ENCODE data around the gene JDP2.

The JDP2 gene

DNA sequence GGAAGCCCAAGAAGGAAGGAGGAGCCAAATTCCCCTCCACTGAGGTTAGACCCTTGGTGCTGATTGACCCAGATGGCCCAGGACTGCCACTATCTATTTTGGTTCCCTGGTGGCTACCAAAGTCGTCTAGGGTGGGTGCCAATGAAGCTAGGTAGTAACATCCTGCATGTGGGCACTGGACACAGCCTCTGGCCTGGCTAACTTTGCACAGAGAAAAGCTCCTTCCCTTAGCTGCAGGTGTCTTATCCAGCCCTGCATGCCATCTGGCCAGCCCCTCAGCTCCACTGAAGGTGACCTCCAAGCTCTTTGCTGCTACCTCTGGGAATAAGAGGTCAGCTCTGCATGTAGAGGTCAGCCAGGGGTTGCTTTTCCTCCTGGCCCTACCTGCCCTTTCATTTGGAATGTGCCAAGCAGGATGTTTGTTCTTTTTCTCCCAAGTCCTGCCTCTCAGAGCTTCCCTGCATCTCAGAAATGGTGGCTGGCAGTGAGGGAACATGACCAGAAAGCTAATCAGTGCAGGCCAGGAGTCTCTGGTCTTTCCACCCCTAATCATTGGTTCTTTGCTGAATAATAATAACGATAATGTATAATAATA is 34.0 kb downstream of the JDP2 start:
- H3K4me3 ChIP-seq (ENCODE audit: low read depth, low read length), result no peak overlapping the region
- H2BK120ac ChIP-seq (ENCODE audit: insufficient read depth, low read length, poor library complexity), result no peak overlapping the region
- H3K9me3 ChIP-seq (ENCODE audit: insufficient read depth, low read depth, low read length), result no peaks in the 10 kb centered on the region
- H2BK5ac ChIP-seq (ENCODE audit: low read depth, low read length, poor library complexity), result no peak overlapping the region
- H3K4ac ChIP-seq (ENCODE audit: low read depth, low read length), result no peak overlapping the region
- H3K14ac ChIP-seq (ENCODE audit: low read length), result no peak overlapping the region
- peaks cover 6% of the 10 kb centered on the region for H3K79me2 ChIP-seq (ENCODE audit: control insufficient read depth, insufficient read depth, low read length, poor library complexity)
- peaks cover 9 to 11% of the 10 kb centered on the region in 2 experiments for H3K4me1 ChIP-seq (ENCODE audit: control insufficient read depth in 1 of 2, insufficient read depth in 2 of 2, low read length in 2 of 2)
- H4K91ac ChIP-seq (ENCODE audit: low read depth, low read length), result no peak overlapping the region
- peaks cover 39 to 46% of the 10 kb centered on the region in 2 experiments for H3K36me3 ChIP-seq (ENCODE audit: control insufficient read depth in 1 of 2, insufficient read depth in 2 of 2, low read length in 2 of 2)
- no peak for DNase-seq
- H3K27me3 ChIP-seq (ENCODE audit: insufficient read depth, low read length), result no peaks in the 10 kb centered on the region
- no peak overlapping the region for H2BK12ac ChIP-seq (ENCODE audit: low read length)
- no peak overlapping the region for H3K4me2 ChIP-seq (ENCODE audit: low read length)
- no peak overlapping the region for H3K23ac ChIP-seq (ENCODE audit: low read length)
- H3K9ac ChIP-seq (ENCODE audit: low read length), result no peak overlapping the region
- no CpG with 5 or more reads among the region's 2 CpGs for WGBS (ENCODE audit: extremely low coverage, insufficient coverage, insufficient read length)
- H4K12ac ChIP-seq (ENCODE audit: low read depth, low read length), result no peak overlapping the region
- H4K8ac ChIP-seq (ENCODE audit: low read depth, low read length), result no peak overlapping the region
- no peak overlapping the region for H3K27ac ChIP-seq (ENCODE audit: low read depth, low read length)
- H2AFZ ChIP-seq (ENCODE audit: insufficient read depth, low read length, poor library complexity), result no peak overlapping the region
- peaks cover 7% of the 10 kb centered on the region for H3K79me1 ChIP-seq (ENCODE audit: low read length)
- H3K18ac ChIP-seq (ENCODE audit: low read length), result no peak overlapping the region
- H2AK5ac ChIP-seq (ENCODE audit: low read length), result no peak overlapping the region

DNA sequence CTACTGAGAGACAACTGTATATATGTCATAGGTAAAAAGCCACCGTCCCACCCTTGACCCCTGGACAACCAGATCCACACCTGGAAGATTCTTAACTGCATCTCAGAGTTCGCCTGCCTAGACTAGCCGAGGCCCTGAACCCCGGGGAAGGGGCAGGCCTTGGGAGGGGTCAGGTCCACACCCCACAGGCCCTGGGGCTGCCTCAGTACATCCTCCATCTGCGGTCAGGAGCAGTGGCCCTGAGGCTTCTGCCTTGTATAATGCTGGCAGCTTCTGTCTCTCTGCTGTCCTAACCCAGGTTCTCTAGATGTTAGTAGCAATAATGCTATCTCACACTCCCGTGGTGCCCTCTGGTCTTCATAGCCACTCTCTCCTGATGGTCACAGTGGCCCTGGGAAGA is 36.8 kb downstream of the JDP2 start:
- Histone ChIP-seq H3K36me3 (ENCODE audit: control insufficient read depth in 1 of 2, insufficient read depth in 2 of 2, low read length in 2 of 2) (peaks cover 54 to 60% of the 10 kb centered on the region in 2 experiments), H2AK5ac (ENCODE audit: low read length) (no peak overlapping the region), H2AFZ (ENCODE audit: insufficient read depth, low read length, poor library complexity) (no peak overlapping the region), H3K23ac (ENCODE audit: low read length) (no peak overlapping the region), H3K27ac (ENCODE audit: low read depth, low read length) (no peak overlapping the region), H2BK120ac (ENCODE audit: insufficient read depth, low read length, poor library complexity) (no peak overlapping the region), H3K79me1 (ENCODE audit: low read length) (no peaks in the 10 kb centered on the region), H3K27me3 (ENCODE audit: insufficient read depth, low read length) (no peaks in the 10 kb centered on the region), H4K8ac (ENCODE audit: low read depth, low read length) (no peak overlapping the region), H3K9ac (ENCODE audit: low read length) (no peak overlapping the region), H3K9me3 (ENCODE audit: insufficient read depth, low read depth, low read length) (peaks cover 1% of the 10 kb centered on the region), H3K18ac (ENCODE audit: low read length) (no peak overlapping the region), H2BK5ac (ENCODE audit: low read depth, low read length, poor library complexity) (no peak overlapping the region), H3K4me1 (ENCODE audit: control insufficient read depth in 1 of 2, insufficient read depth in 2 of 2, low read length in 2 of 2) (no peaks in the 10 kb centered on the region), H3K14ac (ENCODE audit: low read length) (no peak overlapping the region), H4K91ac (ENCODE audit: low read depth, low read length) (no peak overlapping the region), H4K12ac (ENCODE audit: low read depth, low read length) (no peak overlapping the region), H2BK12ac (ENCODE audit: low read length) (no peak overlapping the region), H3K4me3 (ENCODE audit: low read depth, low read length) (no peak overlapping the region), H3K4ac (ENCODE audit: low read depth, low read length) (no peak overlapping the region), H3K4me2 (ENCODE audit: low read length) (no peak overlapping the region), H3K79me2 (ENCODE audit: control insufficient read depth, insufficient read depth, low read length, poor library complexity) (no peaks in the 10 kb centered on the region)
- DNase-seq, result no peak
- no CpG with 5 or more reads among the region's 6 CpGs for WGBS (ENCODE audit: extremely low coverage, insufficient coverage, insufficient read length)

DNA sequence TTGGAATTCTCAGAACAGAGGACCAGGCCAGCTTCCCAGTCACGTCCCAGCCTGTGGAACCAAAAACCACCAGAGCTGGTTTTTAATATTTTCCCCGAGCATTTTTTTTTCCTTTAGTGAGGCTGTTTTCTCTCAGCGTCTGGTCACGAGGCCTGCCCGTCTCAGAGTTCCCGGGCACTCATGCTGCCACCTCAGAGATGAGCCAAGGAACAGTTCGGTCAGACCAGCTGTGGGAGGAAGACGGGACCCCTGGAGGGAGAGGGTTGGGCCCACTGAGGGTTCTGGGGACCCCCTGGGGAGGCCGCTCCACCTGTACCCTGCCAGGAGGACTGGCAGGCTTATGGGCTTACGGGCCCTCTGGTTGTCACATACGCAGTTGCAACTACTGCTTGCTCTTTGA is 39.9 kb downstream of the JDP2 start:
- Histone ChIP-seq H3K36me3 (ENCODE audit: control insufficient read depth in 1 of 2, insufficient read depth in 2 of 2, low read length in 2 of 2) (peaks cover 62 to 67% of the 10 kb centered on the region in 2 experiments), H2BK5ac (ENCODE audit: low read depth, low read length, poor library complexity) (no peak overlapping the region), H3K4ac (ENCODE audit: low read depth, low read length) (no peak overlapping the region), H2BK12ac (ENCODE audit: low read length) (no peak overlapping the region), H2AK5ac (ENCODE audit: low read length) (no peak overlapping the region), H3K9ac (ENCODE audit: low read length) (no peak overlapping the region), H3K27ac (ENCODE audit: low read depth, low read length) (no peak overlapping the region), H3K18ac (ENCODE audit: low read length) (no peak overlapping the region), H4K91ac (ENCODE audit: low read depth, low read length) (no peak overlapping the region), H3K79me1 (ENCODE audit: low read length) (no peaks in the 10 kb centered on the region), H3K79me2 (ENCODE audit: control insufficient read depth, insufficient read depth, low read length, poor library complexity) (no peaks in the 10 kb centered on the region), H3K27me3 (ENCODE audit: insufficient read depth, low read length) (no peaks in the 10 kb centered on the region), H2AFZ (ENCODE audit: insufficient read depth, low read length, poor library complexity) (no peak overlapping the region), H3K4me2 (ENCODE audit: low read length) (no peak overlapping the region), H4K8ac (ENCODE audit: low read depth, low read length) (no peak overlapping the region), H3K4me3 (ENCODE audit: low read depth, low read length) (no peak overlapping the region), H3K14ac (ENCODE audit: low read length) (no peak overlapping the region), H3K4me1 (ENCODE audit: control insufficient read depth in 1 of 2, insufficient read depth in 2 of 2, low read length in 2 of 2) (no peaks in the 10 kb centered on the region), H3K9me3 (ENCODE audit: insufficient read depth, low read depth, low read length) (peaks cover 3% of the 10 kb centered on the region), H3K23ac (ENCODE audit: low read length) (no peak overlapping the region), H2BK120ac (ENCODE audit: insufficient read depth, low read length, poor library complexity) (no peak overlapping the region), H4K12ac (ENCODE audit: low read depth, low read length) (no peak overlapping the region)
- DNase-seq, result no peak
- no CpG with 5 or more reads among the region's 11 CpGs for WGBS (ENCODE audit: extremely low coverage, insufficient coverage, insufficient read length)

DNA sequence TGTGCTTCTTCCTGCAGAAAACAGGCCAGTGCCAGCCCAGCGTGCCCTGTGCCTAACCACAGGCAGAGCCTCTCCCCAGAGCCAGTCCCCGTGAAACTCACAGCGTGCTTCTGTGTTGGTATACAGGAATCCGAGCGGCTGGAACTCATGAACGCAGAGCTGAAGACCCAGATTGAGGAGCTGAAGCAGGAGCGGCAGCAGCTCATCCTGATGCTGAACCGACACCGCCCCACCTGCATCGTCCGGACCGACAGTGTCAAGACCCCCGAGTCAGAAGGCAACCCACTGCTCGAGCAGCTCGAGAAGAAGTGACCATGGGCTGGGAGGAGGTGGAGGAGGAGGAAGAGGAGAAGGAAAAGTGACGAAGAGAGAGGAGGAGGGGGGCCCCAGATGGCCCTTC is 41.3 kb downstream of the JDP2 start:
- Histone ChIP-seq H3K27ac (ENCODE audit: low read depth, low read length) (no peak overlapping the region), H4K12ac (ENCODE audit: low read depth, low read length) (no peak overlapping the region), H3K4me1 (ENCODE audit: control insufficient read depth in 1 of 2, insufficient read depth in 2 of 2, low read length in 2 of 2) (no peaks in the 10 kb centered on the region), H3K23ac (ENCODE audit: low read length) (no peak overlapping the region), H3K4ac (ENCODE audit: low read depth, low read length) (no peak overlapping the region), H3K18ac (ENCODE audit: low read length) (no peak overlapping the region), H2BK5ac (ENCODE audit: low read depth, low read length, poor library complexity) (no peak overlapping the region), H4K91ac (ENCODE audit: low read depth, low read length) (no peak overlapping the region), H3K14ac (ENCODE audit: low read length) (no peak overlapping the region), H3K9me3 (ENCODE audit: insufficient read depth, low read depth, low read length) (peaks cover 3% of the 10 kb centered on the region), H3K4me2 (ENCODE audit: low read length) (no peak overlapping the region), H2BK12ac (ENCODE audit: low read length) (no peak overlapping the region), H3K27me3 (ENCODE audit: insufficient read depth, low read length) (no peaks in the 10 kb centered on the region), H2AFZ (ENCODE audit: insufficient read depth, low read length, poor library complexity) (no peak overlapping the region), H2BK120ac (ENCODE audit: insufficient read depth, low read length, poor library complexity) (no peak overlapping the region), H3K79me2 (ENCODE audit: control insufficient read depth, insufficient read depth, low read length, poor library complexity) (no peaks in the 10 kb centered on the region), H3K79me1 (ENCODE audit: low read length) (no peaks in the 10 kb centered on the region), H3K9ac (ENCODE audit: low read length) (no peak overlapping the region), H3K4me3 (ENCODE audit: low read depth, low read length) (no peak overlapping the region), H3K36me3 (ENCODE audit: control insufficient read depth in 1 of 2, insufficient read depth in 2 of 2, low read length in 2 of 2) (peaks cover 52 to 58% of the 10 kb centered on the region in 2 experiments), H2AK5ac (ENCODE audit: low read length) (no peak overlapping the region), H4K8ac (ENCODE audit: low read depth, low read length) (no peak overlapping the region)
- 100% methylated on average over 1 of the region's 16 CpGs for WGBS (ENCODE audit: extremely low coverage, insufficient coverage, insufficient read length)
- DNase-seq, result no peak

All from trophoblast cell (in vitro differentiated cells and primary cell).